NCI-H2227 treated with DMSO at 0.1 percent for 48 hours (cell line): ENCODE measurements around the gene EPHA4.

Experiments
- DNase-seq: peaks from one replicate; lab custom pipeline; 2025; lab: John Stamatoyannopoulos, UW

EPHA4 gene

GRCh38 chr2:221392228-221392881 is 179.7 kb downstream of the EPHA4 start:
- DNase-seq: no peak

GRCh38 chr2:221390878-221391277 is 181.2 kb downstream of the EPHA4 start:
- no peak for DNase-seq

GRCh38 chr2:221389904-221390303 is 182.2 kb downstream of the EPHA4 start:
- DNase-seq: no peak

- no peak for DNase-seq
These were observed 182.7 kb downstream of the EPHA4 start for GRCh38 chr2:221389421-221389820.

DNA sequence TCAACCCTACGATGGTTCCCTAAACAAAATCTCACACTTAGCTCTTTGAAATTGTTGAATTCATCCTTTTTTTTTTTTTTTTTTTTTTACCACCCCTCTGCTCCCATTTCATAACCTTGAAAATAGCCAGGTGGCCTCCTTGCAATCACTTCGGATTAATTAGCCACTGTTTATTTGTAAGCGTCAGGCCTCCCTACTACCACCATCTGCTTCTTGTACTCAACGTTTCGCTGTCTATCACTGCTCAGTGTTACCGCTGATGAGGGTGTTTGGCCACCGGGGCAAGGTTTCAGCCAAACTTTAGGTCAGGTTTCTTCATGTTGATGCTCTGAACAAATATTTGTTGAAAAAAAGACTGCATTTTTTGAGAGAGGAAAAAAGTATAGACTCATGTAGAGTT is 183.2 kb downstream of the EPHA4 start:
- DNase-seq: no peak

- no peak for DNase-seq
These were observed 186.4 kb downstream of the EPHA4 start for GRCh38 chr2:221385716-221386115.

- DNase-seq: no peak
These were observed 190.1 kb downstream of the EPHA4 start for GRCh38 chr2:221381928-221382488.

- DNase-seq: no peak
These were observed 191.4 kb downstream of the EPHA4 start for GRCh38 chr2:221380686-221381085.

- no peak for DNase-seq
These were observed 192.0 kb downstream of the EPHA4 start for GRCh38 chr2:221380062-221380461.

GRCh38 chr2:221377597-221377996 is 194.5 kb downstream of the EPHA4 start:
- no peak for DNase-seq

DNA sequence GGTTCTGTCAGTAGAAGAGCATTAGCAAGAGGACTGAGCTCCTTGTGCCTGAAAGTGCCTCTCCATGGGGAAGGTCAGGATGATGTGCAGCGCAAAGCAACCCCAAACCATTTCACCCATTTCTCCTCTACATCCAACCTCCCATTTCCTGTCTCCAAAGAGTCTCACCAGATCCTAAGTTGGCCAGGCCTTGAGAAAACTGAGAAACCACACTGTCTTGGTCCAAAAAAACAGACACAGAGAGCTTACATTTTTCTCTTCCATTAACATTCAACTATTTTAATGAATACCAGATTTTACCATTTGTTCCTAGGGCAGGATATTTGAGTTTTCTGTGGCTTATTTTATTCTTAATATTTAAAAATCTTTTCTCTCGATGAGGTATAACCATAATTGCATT is 195.0 kb downstream of the EPHA4 start:
- DNase-seq: no peak

GRCh38 chr2:221374234-221374633 is 197.9 kb downstream of the EPHA4 start:
- DNase-seq: no peak

- DNase-seq: no peak
These were observed 199.2 kb downstream of the EPHA4 start for GRCh38 chr2:221372907-221373306.

DNA sequence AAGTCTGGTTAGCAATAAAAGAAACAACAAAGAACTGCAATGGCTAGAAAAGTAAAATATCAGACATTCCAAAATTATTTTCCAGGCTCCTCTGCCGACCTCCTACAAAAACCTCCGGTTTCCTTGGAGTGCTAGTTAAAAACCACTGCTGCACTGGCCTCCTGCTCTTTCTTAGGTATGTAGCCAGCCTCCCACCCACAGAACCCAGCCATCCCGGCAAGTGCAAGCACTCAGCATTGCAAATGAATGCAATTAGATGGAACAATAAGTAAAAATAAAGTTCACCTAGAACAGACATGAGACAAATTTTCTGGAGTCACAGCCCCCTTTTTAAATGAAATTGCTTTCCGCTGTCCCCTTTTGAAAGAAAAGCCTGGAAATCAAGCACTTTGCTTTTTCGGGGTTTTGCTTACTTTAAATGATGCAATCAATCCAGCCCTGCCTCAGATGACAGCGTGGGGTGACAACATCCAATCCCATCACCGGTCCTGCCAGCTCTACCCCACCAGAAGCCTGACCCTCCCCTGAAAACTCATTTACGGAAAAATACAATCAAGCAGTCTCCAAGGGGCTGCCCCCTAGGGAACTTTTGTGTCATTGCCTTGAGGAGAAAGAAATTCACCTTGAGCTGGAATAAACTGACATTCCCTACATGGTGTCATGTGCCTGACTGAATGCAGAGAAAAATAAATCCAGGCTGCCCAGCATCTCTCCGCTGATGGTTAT is 199.8 kb downstream of the EPHA4 start:
- DNase-seq: no peak

- no peak for DNase-seq
These were observed 200.8 kb downstream of the EPHA4 start for GRCh38 chr2:221371347-221371746.

DNA sequence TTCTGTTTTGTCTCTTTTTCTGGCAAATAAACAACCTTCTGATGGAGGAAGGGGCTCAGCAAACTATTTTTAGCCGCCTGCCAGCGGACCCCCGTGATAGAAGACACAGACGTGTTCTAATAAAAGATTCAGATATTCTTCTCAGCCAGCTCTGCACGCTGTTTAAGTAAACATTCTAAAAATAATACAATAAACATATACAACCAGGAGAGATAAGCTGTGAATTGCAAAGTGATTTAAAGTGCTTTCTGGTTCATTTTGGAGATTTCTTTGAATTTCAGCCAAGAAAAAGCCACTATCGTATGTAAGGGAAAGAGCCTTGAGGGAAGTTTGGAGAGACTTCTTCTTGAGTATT is 201.3 kb downstream of the EPHA4 start:
- no peak for DNase-seq

- DNase-seq: no peak
These were observed 201.8 kb downstream of the EPHA4 start for GRCh38 chr2:221370076-221370856.
